ENCODE results near the gene ZSWIM6. TPM values are rescaled to one million over a fixed set of nuclear protein-coding genes. Genes with fewer than 3 reads are reported as not detected.

Gene ZSWIM6
- total RNA-seq, 1 experiment from 2014 or later: 6.8 TPM

- no peak for DNase-seq (ENCODE audit: low read depth)
These were observed 200.9 kb downstream of the ZSWIM6 start for GRCh38 chr5:61532983-61533382.

- no peak for DNase-seq (ENCODE audit: low read depth)
These were observed 202.6 kb downstream of the ZSWIM6 start for GRCh38 chr5:61534481-61535267.

- no peak for DNase-seq (ENCODE audit: low read depth)
These were observed 203.8 kb downstream of the ZSWIM6 start for GRCh38 chr5:61535828-61536227.

GRCh38 chr5:61536922-61537321 lies 204.9 kb downstream of the ZSWIM6 start:
- no peak for DNase-seq (ENCODE audit: low read depth)

GRCh38 chr5:61538722-61539501 lies 206.9 kb downstream of the ZSWIM6 start:
- no peak for DNase-seq (ENCODE audit: low read depth)

- no peak for DNase-seq (ENCODE audit: low read depth)
These were observed 217.5 kb downstream of the ZSWIM6 start for GRCh38 chr5:61549530-61549929.

- DNase-seq (ENCODE audit: low read depth): no peak
These were observed 219.7 kb downstream of the ZSWIM6 start for GRCh38 chr5:61551637-61552313.

GRCh38 chr5:61559146-61559545 lies 227.1 kb downstream of the ZSWIM6 start:
- DNase-seq (ENCODE audit: low read depth): no peak

GRCh38 chr5:61559722-61560121 lies 227.7 kb downstream of the ZSWIM6 start:
- DNase-seq (ENCODE audit: low read depth): no peak

GRCh38 chr5:61563401-61563800 lies 231.3 kb downstream of the ZSWIM6 start:
- DNase-seq (ENCODE audit: low read depth): peak; percentile 7

GRCh38 chr5:61567337-61567736 lies 235.3 kb downstream of the ZSWIM6 start:
- DNase-seq (ENCODE audit: low read depth): no peak

- no peak for DNase-seq (ENCODE audit: low read depth)
These were observed 237.3 kb downstream of the ZSWIM6 start for GRCh38 chr5:61569353-61569752.

- DNase-seq (ENCODE audit: low read depth): no peak
These were observed 238.7 kb downstream of the ZSWIM6 start for GRCh38 chr5:61570767-61571166.

- no peak for DNase-seq (ENCODE audit: low read depth)
These were observed 240.9 kb downstream of the ZSWIM6 start for GRCh38 chr5:61572959-61573358.

- DNase-seq (ENCODE audit: low read depth): peak; percentile 87
These were observed 243.0 kb downstream of the ZSWIM6 start for GRCh38 chr5:61575103-61575502.

- no peak for DNase-seq (ENCODE audit: low read depth)
These were observed 243.5 kb downstream of the ZSWIM6 start for GRCh38 chr5:61575581-61575980.

- DNase-seq (ENCODE audit: low read depth): no peak
These were observed 244.5 kb downstream of the ZSWIM6 start for GRCh38 chr5:61576556-61576955.

GRCh38 chr5:61578858-61579503 lies 246.9 kb downstream of the ZSWIM6 start:
- no peak for DNase-seq (ENCODE audit: low read depth)

- DNase-seq (ENCODE audit: low read depth): no peak
These were observed 250.3 kb downstream of the ZSWIM6 start for GRCh38 chr5:61582205-61582820.

- DNase-seq (ENCODE audit: low read depth): no peak
These were observed 250.8 kb downstream of the ZSWIM6 start for GRCh38 chr5:61582887-61583286.
